RWPE2 (cell line): ENCODE measurements around the gene MSX1.

ENCODE experiments used
- ATAC-seq: fragments of 200-7000 bp; cut with Tn5 transposase; 3 replicates; pipeline ENCODE4 v1.9.1; 2021; ENCODE audit warnings: low read depth
- DNase-seq: peaks from one replicate; pipeline ENCODE4 v3.0.0-alpha.2; 2020; ENCODE audit warnings: low spot score
- H3K27ac ChIP-seq: fragments of 450-650 bp; 2 replicates; pipeline ENCODE4 v1.5.1; 2017; ENCODE audit warnings: mild to moderate bottlenecking; ENCODE audit not compliant: poor library complexity, severe bottlenecking
- H3K27me3 ChIP-seq: fragments of 250-450 bp; sonication (Bioruptor Pico); 2 replicates; pipeline ENCODE4 v1.5.1; 2021; ENCODE audit warnings: mild to moderate bottlenecking, moderate library complexity; ENCODE audit not compliant: insufficient read depth, poor library complexity, severe bottlenecking
- H3K36me3 ChIP-seq: fragments of 250-450 bp; sonication (Bioruptor Pico); 2 replicates; pipeline ENCODE4 v1.5.1; 2020; ENCODE audit warnings: low read depth, mild to moderate bottlenecking, moderate library complexity
- H3K4me1 ChIP-seq: fragments of 250-450 bp; sonication (Bioruptor Pico); 2 replicates; pipeline ENCODE4 v1.5.1; 2021; ENCODE audit warnings: mild to moderate bottlenecking, moderate library complexity; ENCODE audit not compliant: insufficient read depth, poor library complexity, severe bottlenecking
- H3K4me3 ChIP-seq: fragments of 250-450 bp; sonication (Bioruptor Pico); 2 replicates; pipeline ENCODE4 v1.5.1; 2021; ENCODE audit warnings: mild to moderate bottlenecking, moderate library complexity; ENCODE audit not compliant: severe bottlenecking
- H3K9me3 ChIP-seq: fragments of 250-450 bp; sonication (Bioruptor Pico); 2 replicates; pipeline ENCODE4 v1.5.1; 2021; ENCODE audit warnings: mild to moderate bottlenecking, moderate library complexity; ENCODE audit not compliant: severe bottlenecking
- CTCF ChIP-seq: fragments of 450-650 bp; IDR thresholded peaks from one replicate; pipeline ENCODE4 v1.5.1; 2017; ENCODE audit warnings: mild to moderate bottlenecking, moderate library complexity; ENCODE audit not compliant: poor library complexity, severe bottlenecking

Gene MSX1

GRCh38 chr4:4901877-4902276 is 42.4 kb downstream of the MSX1 start:
- Histone ChIP-seq H3K27ac (no peak overlapping the region), H3K27me3 (peaks cover 25% of the 10 kb centered on the region), H3K4me3 (no peak overlapping the region), H3K4me1 (no peaks in the 10 kb centered on the region), H3K36me3 (no peaks in the 10 kb centered on the region), H3K9me3 (no peaks in the 10 kb centered on the region)
- ATAC-seq (no peak), DNase-seq (no peak)
- TF ChIP-seq CTCF, result no peak

GRCh38 chr4:4912155-4912554 is 52.7 kb downstream of the MSX1 start:
- ATAC-seq (no peak), DNase-seq (no peak)
- no peak overlapping the region for H3K4me3 ChIP-seq
- no peak overlapping the region for H3K27ac ChIP-seq
- H3K4me1 ChIP-seq, result no peaks in the 10 kb centered on the region
- peaks cover 9% of the 10 kb centered on the region for H3K27me3 ChIP-seq
- H3K36me3 ChIP-seq, result no peaks in the 10 kb centered on the region
- H3K9me3 ChIP-seq, result no peaks in the 10 kb centered on the region
- no peak for TF ChIP-seq CTCF

- Histone ChIP-seq H3K27me3 (peaks cover 2% of the 10 kb centered on the region), H3K4me1 (no peaks in the 10 kb centered on the region), H3K27ac (no peak overlapping the region), H3K4me3 (no peak overlapping the region), H3K9me3 (no peaks in the 10 kb centered on the region), H3K36me3 (no peaks in the 10 kb centered on the region)
- no peak for TF ChIP-seq CTCF
- DNase-seq, result no peak
- ATAC-seq, result no peak
Observed at GRCh38 chr4:4913147-4913561, 53.7 kb downstream of the MSX1 start.
